ENCODE data around the gene RHOBTB3. TPM values are rescaled to one million over a fixed set of nuclear protein-coding genes. Genes with fewer than 3 reads are reported as not detected.

The RHOBTB3 gene
- total and polyA plus RNA-seq, 4 donors, result 10.5 to 59.8 (median 39.8) TPM

DNA sequence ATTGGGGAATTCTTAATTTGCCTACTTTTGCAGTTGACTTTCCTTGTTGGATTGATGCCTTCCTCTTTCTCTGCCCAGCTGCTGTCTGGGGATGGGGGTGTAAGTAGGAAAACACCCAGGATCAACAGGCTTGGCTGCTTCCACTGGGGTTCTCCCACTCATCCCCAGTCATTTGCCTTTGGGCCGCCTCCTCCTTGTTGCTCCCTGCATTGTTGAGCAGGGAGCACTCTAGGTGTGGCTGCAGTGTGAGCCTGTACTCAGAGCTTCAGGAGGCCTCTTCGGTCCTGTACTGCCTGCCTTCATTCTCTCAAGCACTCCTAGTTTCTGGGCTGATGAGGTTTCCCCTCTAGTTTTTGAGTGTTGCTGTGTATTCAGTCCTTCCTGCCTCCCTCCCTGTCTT is 12.1 kb downstream of the RHOBTB3 start:
- Histone ChIP-seq H3K4me3 (ENCODE audit: low read depth in 1 of 3, low read length in 3 of 3) (no peak overlapping the region), H3K36me3 (ENCODE audit: control insufficient read depth in 4 of 4, insufficient read depth in 3 of 4, low read depth in 1 of 4, low read length in 3 of 4) (peaks cover 0 to 7% (median under 1%) of the 10 kb centered on the region in 4 donors), H3K9me3 (ENCODE audit: control insufficient read depth in 4 of 4, low read length in 3 of 4) (no peaks in the 10 kb centered on the region), H3K9ac (ENCODE audit: low read depth in 1 of 2, low read length in 2 of 2) (no peak overlapping the region), H3K4me1 (ENCODE audit: control insufficient read depth in 4 of 4, insufficient read depth in 4 of 4, low read length in 3 of 4) (peaks cover 3 to 21% (median 9%) of the 10 kb centered on the region in 4 donors), H3K27me3 (ENCODE audit: control insufficient read depth in 4 of 4, insufficient read depth in 4 of 4, low read length in 3 of 4) (no peaks in the 10 kb centered on the region), H3K27ac (ENCODE audit: low read depth in 1 of 2, low read length in 2 of 2) (no peak overlapping the region)
- WGBS, result 96% methylated on average over 2 of the region's 2 CpGs
- no peak for DNase-seq (ENCODE audit: low spot score)
- no peak for TF ChIP-seq RXRA (IDR thresholded peaks at IDR 0.05)

DNA sequence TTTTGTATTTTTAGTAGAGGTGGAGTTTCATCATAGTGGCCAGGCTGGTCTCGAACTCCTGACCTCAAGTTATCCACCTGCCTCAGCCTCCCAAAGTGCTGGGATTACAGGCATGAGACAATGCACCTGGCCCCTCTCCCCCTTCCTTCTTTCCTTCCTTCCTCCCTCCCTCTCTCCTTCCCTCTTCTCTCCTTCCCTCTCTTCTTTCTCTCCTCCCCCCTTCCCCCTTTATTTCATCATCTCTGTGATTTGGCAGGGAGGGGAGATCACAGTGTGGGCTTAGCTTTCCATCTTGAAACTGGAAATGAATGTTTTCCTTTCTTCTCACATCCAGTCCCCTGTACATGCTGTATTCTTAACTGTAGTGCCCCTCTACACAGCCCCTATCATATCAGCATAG is 12.7 kb downstream of the RHOBTB3 start:
- DNase-seq (ENCODE audit: low spot score), result no peak
- Histone ChIP-seq H3K27ac (ENCODE audit: low read depth in 1 of 2, low read length in 2 of 2) (no peak overlapping the region), H3K36me3 (ENCODE audit: control insufficient read depth in 4 of 4, insufficient read depth in 3 of 4, low read depth in 1 of 4, low read length in 3 of 4) (peaks cover 0 to 8% (median under 1%) of the 10 kb centered on the region in 4 donors), H3K27me3 (ENCODE audit: control insufficient read depth in 4 of 4, insufficient read depth in 4 of 4, low read length in 3 of 4) (no peaks in the 10 kb centered on the region), H3K4me3 (ENCODE audit: low read depth in 1 of 3, low read length in 3 of 3) (no peak overlapping the region), H3K9me3 (ENCODE audit: control insufficient read depth in 4 of 4, low read length in 3 of 4) (no peaks in the 10 kb centered on the region), H3K4me1 (ENCODE audit: control insufficient read depth in 4 of 4, insufficient read depth in 4 of 4, low read length in 3 of 4) (peaks cover 2 to 14% (median 3%) of the 10 kb centered on the region in 4 donors), H3K9ac (ENCODE audit: low read depth in 1 of 2, low read length in 2 of 2) (no peak overlapping the region)
- 95% methylated on average over 1 of the region's 1 CpG for WGBS
- TF ChIP-seq, protein P1, sequence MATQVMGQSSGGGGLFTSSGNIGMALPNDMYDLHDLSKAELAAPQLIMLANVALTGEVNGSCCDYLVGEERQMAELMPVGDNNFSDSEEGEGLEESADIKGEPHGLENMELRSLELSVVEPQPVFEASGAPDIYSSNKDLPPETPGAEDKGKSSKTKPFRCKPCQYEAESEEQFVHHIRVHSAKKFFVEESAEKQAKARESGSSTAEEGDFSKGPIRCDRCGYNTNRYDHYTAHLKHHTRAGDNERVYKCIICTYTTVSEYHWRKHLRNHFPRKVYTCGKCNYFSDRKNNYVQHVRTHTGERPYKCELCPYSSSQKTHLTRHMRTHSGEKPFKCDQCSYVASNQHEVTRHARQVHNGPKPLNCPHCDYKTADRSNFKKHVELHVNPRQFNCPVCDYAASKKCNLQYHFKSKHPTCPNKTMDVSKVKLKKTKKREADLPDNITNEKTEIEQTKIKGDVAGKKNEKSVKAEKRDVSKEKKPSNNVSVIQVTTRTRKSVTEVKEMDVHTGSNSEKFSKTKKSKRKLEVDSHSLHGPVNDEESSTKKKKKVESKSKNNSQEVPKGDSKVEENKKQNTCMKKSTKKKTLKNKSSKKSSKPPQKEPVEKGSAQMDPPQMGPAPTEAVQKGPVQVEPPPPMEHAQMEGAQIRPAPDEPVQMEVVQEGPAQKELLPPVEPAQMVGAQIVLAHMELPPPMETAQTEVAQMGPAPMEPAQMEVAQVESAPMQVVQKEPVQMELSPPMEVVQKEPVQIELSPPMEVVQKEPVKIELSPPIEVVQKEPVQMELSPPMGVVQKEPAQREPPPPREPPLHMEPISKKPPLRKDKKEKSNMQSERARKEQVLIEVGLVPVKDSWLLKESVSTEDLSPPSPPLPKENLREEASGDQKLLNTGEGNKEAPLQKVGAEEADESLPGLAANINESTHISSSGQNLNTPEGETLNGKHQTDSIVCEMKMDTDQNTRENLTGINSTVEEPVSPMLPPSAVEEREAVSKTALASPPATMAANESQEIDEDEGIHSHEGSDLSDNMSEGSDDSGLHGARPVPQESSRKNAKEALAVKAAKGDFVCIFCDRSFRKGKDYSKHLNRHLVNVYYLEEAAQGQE (IDR thresholded peaks at IDR 0.05), result no peak

DNA sequence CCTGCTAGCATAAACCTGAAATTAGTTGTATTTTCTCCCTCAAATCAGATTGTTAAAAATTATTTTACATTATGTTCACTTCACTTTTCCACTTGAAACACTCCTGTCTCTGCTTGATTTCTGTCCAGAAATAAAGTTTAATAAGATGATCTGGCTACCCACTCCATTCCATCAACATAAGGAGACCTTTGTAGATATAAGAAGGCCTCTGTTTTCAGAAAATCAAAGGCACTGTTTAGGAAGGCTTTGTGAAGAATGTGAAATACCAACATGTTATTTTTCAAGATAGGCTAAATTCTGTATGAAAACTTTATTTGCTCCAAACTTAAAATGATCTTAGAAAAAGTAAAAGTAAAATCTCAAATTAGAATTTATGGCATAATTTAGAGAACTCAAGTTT is 15.1 kb downstream of the RHOBTB3 start:
- Histone ChIP-seq H3K27ac (ENCODE audit: low read depth in 1 of 2, low read length in 2 of 2) (no peak overlapping the region), H3K9ac (ENCODE audit: low read depth in 1 of 2, low read length in 2 of 2) (no peak overlapping the region), H3K36me3 (ENCODE audit: control insufficient read depth in 4 of 4, insufficient read depth in 3 of 4, low read depth in 1 of 4, low read length in 3 of 4) (peaks cover 0 to 11% (median 3%) of the 10 kb centered on the region in 4 donors), H3K27me3 (ENCODE audit: control insufficient read depth in 4 of 4, insufficient read depth in 4 of 4, low read length in 3 of 4) (no peaks in the 10 kb centered on the region), H3K4me1 (ENCODE audit: control insufficient read depth in 4 of 4, insufficient read depth in 4 of 4, low read length in 3 of 4) (peaks cover 0 to 10% (median 2%) of the 10 kb centered on the region in 4 donors), H3K4me3 (ENCODE audit: low read depth in 1 of 3, low read length in 3 of 3) (no peak overlapping the region), H3K9me3 (ENCODE audit: control insufficient read depth in 4 of 4, low read length in 3 of 4) (no peaks in the 10 kb centered on the region)
- no peak for DNase-seq (ENCODE audit: low spot score)
- TF ChIP-seq EGR1 (IDR thresholded peaks at IDR 0.05; ENCODE audit: low read depth in 2 of 2) (no peak), HNF4A (conservative IDR thresholded peaks at IDR 0.05) (no peak), TAF1 (conservative IDR thresholded peaks at IDR 0.05) (no peak), RAD21 (IDR thresholded peaks at IDR 0.05) (no peak), NR2F2 (IDR thresholded peaks at IDR 0.05) (no peak), JUND (IDR thresholded peaks at IDR 0.05) (no peak), HNF4G (IDR thresholded peaks at IDR 0.05) (no peak), FOXA1 (IDR thresholded peaks at IDR 0.05) (no peak), YY1 (IDR thresholded peaks at IDR 0.05) (no peak), FOXA2 (IDR thresholded peaks at IDR 0.05) (no peak), SP1 (IDR thresholded peaks at IDR 0.05) (no peak)
- TF ChIP-seq, protein P1 (IDR thresholded peaks at IDR 0.05), result no peak
- TF ChIP-seq, protein P2, sequence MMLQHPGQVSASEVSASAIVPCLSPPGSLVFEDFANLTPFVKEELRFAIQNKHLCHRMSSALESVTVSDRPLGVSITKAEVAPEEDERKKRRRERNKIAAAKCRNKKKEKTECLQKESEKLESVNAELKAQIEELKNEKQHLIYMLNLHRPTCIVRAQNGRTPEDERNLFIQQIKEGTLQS (IDR thresholded peaks at IDR 0.05), result no peak
- TF ChIP-seq, protein P3, sequence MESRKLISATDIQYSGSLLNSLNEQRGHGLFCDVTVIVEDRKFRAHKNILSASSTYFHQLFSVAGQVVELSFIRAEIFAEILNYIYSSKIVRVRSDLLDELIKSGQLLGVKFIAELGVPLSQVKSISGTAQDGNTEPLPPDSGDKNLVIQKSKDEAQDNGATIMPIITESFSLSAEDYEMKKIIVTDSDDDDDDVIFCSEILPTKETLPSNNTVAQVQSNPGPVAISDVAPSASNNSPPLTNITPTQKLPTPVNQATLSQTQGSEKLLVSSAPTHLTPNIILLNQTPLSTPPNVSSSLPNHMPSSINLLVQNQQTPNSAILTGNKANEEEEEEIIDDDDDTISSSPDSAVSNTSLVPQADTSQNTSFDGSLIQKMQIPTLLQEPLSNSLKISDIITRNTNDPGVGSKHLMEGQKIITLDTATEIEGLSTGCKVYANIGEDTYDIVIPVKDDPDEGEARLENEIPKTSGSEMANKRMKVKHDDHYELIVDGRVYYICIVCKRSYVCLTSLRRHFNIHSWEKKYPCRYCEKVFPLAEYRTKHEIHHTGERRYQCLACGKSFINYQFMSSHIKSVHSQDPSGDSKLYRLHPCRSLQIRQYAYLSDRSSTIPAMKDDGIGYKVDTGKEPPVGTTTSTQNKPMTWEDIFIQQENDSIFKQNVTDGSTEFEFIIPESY (IDR thresholded peaks at IDR 0.05), result no peak
